Stimulated activated CD4-positive, alpha-beta T cell treated with anti-CD3 and anti-CD28 coated beads, Interleukin-4, amount 100 ng/mL, for 24 hours (primary cell): ENCODE results near the gene GADL1.

Experiments
- DNase-seq: peaks from one replicate; pipeline ENCODE4 v3.0.0-alpha.2; 2020

Gene GADL1

GRCh38 chr3:30752970-30753369, 141.5 kb downstream of the GADL1 start:
- no peak for DNase-seq

DNA sequence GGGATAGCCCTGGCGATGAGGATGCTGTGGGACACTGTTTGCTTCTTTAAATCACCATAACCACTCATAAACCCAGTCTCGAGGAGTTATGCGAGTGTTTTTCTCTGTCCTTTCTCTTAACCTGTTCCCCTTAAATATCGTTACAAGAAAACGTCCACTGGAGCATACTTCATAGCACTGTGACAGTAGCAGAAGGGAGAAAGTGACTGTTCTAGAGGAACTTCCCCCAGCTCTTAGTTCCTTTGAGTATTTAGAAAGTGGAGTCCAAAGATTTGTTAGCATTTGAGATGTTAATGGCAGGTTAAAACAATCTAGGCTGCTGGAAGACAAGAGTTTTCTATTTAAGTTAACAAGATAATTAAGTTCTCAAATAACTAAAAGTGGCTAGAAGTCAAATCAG, 142.0 kb downstream of the GADL1 start:
- DNase-seq: no peak

DNA sequence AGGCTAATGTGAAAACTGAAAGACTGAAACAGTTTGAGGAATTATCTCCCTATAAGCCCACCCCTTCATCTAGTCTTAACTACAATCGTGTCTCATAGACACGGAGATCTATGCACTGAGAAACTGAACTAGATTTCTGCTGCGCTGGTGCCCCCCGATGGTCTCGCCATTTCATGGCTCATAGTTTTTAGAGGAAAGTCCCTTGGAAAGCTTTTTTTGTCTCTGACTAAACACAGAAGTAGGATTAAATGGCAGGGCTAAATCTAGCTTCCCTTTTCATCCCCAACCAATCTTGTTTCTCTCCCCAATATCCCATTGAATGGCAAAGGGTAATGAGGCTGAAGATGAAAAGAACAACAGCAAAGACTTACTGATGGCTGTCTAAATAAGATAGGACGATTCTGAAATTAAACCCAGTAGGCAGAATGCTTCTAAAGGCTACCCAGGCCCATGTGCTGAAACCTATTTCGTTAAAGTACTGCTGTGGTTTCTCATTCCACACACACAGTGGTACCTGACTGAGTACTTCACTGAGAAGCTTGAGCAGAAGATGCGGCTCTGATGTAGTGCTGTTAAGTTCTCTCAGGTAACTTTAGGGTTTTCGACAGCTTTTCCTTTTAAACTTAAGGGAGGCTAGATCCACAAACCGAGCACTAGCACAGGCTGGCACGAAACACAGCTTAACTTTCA, 142.7 kb downstream of the GADL1 start:
- DNase-seq: peak; percentile 64

- no peak for DNase-seq
Observed at GRCh38 chr3:30750967-30751366, 143.5 kb downstream of the GADL1 start.

DNA sequence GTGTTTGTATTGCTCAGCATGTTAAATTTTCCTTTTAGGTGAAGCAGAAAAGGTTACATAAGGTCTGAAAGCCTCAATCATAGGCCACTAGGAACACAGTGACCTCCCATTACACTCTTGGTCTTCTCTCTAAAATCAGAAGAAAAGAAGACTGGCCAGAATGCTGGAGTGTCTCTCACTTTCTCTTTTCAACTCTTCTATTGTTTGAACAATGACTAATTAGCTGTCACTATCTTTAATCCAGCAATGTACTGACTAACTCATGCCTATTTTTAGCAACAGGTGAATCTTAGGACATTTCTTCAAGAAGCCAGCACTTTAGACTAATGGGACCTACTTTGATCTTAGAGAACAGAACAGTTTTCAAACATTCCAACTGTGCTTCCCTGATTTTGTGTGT, 145.2 kb downstream of the GADL1 start:
- DNase-seq: no peak

- no peak for DNase-seq
Observed at GRCh38 chr3:30747771-30748281, 146.6 kb downstream of the GADL1 start.

GRCh38 chr3:30743641-30744317, 150.7 kb downstream of the GADL1 start:
- no peak for DNase-seq

DNA sequence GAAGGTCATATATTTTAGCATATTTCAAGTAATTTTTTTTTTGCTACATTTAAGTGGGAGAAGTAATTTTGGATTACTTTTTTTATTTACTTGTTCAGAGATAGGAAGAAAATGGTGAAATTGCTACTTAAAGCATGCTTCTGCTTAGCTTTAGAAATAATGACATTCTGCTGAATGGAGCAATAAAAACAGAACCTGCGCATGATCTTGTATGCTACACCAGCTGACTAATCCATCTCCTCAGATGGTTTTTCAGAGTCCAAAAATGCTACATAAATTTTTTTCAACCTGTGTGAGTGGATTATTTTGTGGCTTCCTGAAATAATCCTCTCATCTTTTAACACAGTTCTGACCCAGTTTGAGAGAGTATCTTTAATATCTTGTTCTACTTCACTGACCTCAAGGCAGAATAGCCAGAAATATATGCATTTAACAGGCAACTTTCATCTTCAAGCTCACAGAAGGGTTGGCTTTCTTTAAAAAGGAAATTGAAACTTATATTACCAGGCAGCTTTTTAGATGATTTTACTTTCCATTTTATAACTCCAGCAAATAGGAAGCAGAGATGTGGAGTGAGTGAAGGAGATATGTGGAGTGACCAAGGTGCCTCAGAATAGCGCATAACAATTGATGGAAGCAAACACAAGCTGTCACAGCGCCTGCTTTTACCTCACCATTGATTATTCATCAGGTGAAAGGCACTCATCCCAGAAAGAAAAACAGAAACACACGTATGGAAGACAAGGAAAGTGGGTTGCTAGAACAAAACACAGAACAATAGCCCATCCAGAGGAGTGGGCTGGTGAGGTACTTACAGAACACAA, 151.5 kb downstream of the GADL1 start:
- DNase-seq: no peak

DNA sequence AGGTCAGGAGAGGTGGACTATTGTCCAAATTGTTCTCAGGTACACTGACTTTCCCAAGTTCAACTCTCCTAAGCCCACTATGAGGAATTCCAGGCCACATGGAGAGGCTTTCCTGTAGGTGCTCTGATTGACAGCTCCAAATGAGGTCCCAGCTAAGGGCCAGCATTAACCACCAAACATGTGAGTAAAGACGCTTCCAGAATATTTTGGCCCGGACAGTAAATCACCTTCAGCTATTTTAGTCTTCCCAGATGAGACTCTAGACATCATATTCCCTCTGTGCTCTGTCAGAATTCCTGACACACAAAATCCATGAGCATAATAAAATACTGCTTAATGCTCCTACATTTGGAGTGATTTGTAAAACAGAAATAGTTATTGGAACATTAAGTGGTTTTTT, 152.6 kb downstream of the GADL1 start:
- no peak for DNase-seq

DNA sequence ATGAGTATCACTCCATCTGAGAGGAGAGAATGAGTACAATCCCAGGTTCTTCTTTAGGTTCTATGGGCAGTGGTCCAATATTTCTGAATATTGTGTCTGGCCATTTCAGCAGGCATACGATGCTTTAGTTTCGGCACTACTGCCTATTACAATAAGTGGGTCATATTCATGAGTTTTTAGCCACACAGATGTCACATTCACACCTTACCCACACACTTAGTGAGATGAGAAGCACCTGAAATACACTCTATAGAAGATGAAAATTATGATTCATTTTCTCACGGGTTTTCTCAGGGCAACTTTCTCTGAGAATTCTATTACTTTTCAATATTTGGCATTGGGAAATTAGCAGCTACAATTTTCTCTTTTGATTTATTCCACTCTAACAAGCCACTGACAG, 155.9 kb downstream of the GADL1 start:
- no peak for DNase-seq

GRCh38 chr3:30737743-30738499, 156.5 kb downstream of the GADL1 start:
- no peak for DNase-seq

- no peak for DNase-seq
Observed at GRCh38 chr3:30733696-30734095, 160.8 kb downstream of the GADL1 start.

DNA sequence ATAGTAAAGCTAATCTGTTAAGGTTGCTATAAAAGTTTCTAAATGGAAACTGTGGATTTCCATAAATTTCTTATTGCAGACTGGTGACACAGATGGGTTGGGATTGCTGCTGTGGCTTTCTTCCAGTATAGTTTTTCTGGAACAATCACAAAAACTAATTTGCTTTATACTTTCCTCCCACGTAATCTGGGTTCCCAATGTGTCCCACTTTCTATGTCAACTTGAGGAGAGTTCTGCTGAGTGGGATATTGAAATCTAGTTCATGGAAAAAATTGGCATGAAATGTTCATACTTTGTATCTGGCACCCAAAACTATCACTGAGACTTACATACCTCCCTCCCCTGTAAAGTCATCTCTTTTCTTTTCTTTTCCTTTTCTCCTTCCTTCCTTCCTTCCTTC, 161.3 kb downstream of the GADL1 start:
- no peak for DNase-seq

DNA sequence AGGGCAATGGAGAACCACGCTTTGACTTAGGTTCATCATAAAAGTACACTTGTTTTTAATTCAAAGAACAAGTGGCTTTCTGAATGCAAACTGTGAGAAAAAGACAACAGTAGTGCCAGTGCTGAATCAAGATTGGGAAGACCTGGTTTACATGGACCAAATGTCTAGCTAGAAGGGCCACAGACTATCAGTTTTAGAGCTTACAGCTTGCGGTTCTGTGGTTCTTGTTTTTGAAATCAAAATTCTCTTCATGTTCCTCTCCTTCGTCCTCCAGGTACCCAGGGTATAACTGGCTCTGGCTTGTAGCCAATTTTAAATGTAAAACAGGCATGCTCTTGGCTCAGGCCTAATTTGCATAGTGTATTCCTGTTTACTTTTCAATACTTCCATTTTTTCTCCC, 163.5 kb downstream of the GADL1 start:
- DNase-seq: no peak

DNA sequence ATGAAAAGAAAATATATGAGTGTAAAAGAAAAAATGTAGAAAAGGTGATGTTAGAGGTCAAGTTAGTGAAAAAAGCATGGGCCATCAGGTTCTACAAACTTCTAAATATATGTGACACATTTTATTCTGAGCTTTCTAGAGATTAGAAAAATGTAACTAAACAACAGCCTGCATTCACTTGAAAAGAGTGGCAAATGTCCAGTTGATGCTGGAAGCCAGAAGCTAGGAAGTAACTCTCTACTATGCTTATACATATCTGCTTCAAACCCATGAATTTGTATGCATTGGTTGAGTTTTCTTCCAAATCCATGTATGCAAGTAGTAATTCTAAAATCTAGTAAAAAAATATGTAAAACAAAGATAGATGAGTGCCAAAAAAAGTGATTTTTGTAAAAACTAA, 164.5 kb downstream of the GADL1 start:
- DNase-seq: no peak

DNA sequence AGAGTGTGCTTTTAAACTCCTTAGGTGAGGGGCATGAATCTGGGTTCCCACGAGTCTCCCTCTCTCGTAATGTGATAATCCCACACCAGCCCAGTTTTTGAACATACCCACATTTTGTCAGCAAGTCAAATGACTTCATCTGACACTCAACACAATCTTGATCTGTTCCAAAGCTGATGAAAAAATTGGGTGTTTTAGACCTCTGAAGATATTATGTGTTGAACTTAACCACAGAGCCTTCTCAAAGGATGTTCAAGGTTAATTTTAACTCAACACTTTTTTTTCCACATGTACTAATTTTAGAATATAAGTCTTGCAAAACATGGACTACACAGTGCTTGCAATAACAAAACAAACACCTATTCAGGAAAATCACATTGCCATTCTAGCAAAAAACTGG, 164.9 kb downstream of the GADL1 start:
- DNase-seq: no peak

DNA sequence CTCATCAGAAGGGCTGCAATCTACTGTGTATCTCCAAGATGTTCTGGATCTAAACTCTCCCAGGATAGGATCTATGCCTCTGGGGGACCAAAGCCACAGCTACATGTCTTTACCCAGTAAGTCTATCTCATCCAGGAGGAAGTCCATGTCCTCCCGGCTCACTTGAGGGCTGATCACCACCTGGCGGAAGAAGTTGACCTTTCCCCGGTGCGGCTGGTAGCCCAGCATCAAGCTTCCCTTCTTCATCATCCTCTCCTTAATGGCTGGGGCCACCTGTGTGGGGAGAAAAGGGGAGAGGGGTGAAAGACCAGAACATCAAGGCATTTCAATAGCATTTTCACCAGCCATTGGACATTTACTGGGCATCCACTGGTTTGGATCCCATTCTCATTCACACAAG, 166.3 kb downstream of the GADL1 start:
- DNase-seq: no peak

DNA sequence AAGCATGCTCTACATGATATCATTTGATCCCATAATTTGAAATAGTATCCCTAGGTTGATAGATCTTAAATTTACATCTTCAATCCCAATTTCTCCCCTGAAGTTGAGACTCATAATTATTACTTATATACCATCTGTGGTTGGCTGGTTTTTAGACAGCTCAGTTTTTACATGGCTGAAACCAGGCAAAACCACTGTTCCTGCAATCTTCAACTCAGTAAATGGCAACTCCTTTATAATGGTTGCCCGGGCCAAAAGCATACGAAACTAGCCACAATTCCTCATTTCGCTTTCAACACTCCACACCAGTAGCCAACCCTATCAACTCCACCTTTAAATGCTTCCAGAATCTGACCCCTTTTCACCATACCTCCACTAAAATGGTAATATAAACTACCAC, 169.6 kb downstream of the GADL1 start:
- no peak for DNase-seq

DNA sequence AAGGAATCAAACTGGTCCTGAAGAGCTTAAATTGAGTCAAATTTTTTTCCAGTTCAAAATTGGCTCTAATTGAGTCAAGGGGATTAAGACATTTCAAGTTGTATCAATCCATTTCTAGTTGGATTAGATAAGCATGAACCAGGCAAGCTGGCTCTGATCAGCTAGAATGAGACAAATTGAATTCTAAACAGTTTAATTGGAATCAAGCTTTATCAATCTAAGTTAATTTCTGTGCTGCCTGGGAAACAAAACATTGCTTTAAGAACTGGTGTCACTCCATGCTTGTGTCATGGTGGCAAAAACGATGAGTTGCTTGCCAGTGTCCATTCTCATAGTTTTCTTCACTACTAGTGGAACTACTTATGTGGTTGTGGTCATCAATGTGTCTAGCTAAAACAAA, 171.2 kb downstream of the GADL1 start:
- DNase-seq: no peak

DNA sequence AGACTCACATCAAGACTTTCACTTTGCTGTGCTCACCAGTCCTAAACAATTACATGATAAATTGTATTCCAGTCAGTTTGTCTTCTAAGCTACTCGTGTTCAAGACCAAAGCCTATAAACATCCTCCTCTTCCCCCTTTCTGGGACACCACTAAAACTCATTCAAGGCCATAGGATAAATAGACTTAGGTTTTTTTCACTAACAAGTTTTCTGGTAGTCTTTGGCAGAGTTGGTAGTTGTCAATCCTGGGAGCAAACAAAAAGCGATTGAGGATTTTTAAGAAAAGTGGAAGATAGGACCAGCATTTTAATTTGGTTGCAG, 173.2 kb downstream of the GADL1 start:
- DNase-seq: no peak

- DNase-seq: no peak
Observed at GRCh38 chr3:30720586-30721313, 173.7 kb downstream of the GADL1 start.

DNA sequence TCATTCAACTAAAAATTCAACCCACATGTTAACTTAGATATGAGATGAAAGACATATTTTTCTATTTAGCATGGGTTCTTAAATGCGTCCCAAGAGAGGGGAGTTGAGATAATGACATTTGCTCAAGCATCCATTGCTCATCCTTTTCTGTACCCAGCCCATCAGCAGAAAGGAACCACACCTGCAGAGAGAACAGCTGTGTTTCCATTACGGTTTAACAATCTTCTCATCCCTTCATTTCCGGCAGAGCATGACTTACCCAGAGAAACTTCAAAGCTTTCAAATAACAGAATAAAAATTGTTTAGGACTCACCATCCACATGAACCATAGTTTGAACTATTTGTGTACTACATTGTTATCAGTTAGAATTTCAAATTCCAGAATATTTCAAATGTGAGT, 174.9 kb downstream of the GADL1 start:
- DNase-seq: no peak
